ENCODE results near the gene TSPEAR. TPM values are rescaled to one million over a fixed set of nuclear protein-coding genes. Genes with fewer than 3 reads are reported as not detected.

The TSPEAR gene
- total and polyA plus RNA-seq, 9 of the 15 experiments (the other 6 are each of a cell fraction or from before 2014, with no cell fraction given): not detected

DNA sequence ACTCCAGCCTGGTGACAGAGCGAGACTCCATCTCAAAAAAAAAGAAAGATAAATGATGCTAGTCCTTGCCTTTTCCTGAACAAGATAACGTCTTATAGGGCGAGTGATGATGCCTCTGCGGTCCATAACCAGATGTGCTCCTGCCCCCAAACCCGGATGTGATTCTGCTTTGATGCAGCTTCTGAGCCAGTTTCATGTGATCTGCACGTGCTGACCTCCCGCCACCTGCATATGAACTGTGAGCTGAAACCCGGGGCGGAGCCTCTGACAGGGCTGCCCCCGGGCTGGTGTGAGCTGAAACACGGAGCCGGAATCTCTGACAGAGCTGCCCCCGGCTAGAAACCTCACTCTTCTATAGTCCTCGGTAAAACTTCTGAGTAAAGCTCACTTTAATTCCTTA lies 58.2 kb downstream of the TSPEAR start (continued):
- TF ChIP-seq, protein P1, sequence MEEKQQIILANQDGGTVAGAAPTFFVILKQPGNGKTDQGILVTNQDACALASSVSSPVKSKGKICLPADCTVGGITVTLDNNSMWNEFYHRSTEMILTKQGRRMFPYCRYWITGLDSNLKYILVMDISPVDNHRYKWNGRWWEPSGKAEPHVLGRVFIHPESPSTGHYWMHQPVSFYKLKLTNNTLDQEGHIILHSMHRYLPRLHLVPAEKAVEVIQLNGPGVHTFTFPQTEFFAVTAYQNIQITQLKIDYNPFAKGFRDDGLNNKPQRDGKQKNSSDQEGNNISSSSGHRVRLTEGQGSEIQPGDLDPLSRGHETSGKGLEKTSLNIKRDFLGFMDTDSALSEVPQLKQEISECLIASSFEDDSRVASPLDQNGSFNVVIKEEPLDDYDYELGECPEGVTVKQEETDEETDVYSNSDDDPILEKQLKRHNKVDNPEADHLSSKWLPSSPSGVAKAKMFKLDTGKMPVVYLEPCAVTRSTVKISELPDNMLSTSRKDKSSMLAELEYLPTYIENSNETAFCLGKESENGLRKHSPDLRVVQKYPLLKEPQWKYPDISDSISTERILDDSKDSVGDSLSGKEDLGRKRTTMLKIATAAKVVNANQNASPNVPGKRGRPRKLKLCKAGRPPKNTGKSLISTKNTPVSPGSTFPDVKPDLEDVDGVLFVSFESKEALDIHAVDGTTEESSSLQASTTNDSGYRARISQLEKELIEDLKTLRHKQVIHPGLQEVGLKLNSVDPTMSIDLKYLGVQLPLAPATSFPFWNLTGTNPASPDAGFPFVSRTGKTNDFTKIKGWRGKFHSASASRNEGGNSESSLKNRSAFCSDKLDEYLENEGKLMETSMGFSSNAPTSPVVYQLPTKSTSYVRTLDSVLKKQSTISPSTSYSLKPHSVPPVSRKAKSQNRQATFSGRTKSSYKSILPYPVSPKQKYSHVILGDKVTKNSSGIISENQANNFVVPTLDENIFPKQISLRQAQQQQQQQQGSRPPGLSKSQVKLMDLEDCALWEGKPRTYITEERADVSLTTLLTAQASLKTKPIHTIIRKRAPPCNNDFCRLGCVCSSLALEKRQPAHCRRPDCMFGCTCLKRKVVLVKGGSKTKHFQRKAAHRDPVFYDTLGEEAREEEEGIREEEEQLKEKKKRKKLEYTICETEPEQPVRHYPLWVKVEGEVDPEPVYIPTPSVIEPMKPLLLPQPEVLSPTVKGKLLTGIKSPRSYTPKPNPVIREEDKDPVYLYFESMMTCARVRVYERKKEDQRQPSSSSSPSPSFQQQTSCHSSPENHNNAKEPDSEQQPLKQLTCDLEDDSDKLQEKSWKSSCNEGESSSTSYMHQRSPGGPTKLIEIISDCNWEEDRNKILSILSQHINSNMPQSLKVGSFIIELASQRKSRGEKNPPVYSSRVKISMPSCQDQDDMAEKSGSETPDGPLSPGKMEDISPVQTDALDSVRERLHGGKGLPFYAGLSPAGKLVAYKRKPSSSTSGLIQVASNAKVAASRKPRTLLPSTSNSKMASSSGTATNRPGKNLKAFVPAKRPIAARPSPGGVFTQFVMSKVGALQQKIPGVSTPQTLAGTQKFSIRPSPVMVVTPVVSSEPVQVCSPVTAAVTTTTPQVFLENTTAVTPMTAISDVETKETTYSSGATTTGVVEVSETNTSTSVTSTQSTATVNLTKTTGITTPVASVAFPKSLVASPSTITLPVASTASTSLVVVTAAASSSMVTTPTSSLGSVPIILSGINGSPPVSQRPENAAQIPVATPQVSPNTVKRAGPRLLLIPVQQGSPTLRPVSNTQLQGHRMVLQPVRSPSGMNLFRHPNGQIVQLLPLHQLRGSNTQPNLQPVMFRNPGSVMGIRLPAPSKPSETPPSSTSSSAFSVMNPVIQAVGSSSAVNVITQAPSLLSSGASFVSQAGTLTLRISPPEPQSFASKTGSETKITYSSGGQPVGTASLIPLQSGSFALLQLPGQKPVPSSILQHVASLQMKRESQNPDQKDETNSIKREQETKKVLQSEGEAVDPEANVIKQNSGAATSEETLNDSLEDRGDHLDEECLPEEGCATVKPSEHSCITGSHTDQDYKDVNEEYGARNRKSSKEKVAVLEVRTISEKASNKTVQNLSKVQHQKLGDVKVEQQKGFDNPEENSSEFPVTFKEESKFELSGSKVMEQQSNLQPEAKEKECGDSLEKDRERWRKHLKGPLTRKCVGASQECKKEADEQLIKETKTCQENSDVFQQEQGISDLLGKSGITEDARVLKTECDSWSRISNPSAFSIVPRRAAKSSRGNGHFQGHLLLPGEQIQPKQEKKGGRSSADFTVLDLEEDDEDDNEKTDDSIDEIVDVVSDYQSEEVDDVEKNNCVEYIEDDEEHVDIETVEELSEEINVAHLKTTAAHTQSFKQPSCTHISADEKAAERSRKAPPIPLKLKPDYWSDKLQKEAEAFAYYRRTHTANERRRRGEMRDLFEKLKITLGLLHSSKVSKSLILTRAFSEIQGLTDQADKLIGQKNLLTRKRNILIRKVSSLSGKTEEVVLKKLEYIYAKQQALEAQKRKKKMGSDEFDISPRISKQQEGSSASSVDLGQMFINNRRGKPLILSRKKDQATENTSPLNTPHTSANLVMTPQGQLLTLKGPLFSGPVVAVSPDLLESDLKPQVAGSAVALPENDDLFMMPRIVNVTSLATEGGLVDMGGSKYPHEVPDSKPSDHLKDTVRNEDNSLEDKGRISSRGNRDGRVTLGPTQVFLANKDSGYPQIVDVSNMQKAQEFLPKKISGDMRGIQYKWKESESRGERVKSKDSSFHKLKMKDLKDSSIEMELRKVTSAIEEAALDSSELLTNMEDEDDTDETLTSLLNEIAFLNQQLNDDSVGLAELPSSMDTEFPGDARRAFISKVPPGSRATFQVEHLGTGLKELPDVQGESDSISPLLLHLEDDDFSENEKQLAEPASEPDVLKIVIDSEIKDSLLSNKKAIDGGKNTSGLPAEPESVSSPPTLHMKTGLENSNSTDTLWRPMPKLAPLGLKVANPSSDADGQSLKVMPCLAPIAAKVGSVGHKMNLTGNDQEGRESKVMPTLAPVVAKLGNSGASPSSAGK (IDR thresholded peaks at IDR 0.05): peak; percentile 80
